ENCODE data around the gene PPP2R2D.

DNA sequence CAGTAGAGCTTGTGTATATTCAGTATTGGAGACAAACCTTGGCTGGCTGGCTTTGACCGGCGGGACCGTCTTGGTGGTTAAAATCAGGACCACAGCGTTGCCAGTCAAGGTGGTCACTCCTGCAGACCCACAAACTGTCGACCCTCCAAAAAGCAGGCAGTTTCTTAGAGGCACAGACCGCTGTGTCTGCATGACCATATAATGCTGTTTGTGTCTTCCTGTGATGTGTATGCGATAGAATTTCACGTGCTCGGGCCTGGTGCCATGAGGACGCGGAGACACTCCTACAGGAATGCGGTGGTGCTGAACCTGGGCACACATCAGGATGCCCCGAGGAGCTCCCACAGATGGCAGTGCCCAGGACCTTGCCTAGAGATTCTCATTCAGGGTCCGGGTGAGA lies 46.1 kb downstream of the PPP2R2D start:
- TF ChIP-seq, protein P1, sequence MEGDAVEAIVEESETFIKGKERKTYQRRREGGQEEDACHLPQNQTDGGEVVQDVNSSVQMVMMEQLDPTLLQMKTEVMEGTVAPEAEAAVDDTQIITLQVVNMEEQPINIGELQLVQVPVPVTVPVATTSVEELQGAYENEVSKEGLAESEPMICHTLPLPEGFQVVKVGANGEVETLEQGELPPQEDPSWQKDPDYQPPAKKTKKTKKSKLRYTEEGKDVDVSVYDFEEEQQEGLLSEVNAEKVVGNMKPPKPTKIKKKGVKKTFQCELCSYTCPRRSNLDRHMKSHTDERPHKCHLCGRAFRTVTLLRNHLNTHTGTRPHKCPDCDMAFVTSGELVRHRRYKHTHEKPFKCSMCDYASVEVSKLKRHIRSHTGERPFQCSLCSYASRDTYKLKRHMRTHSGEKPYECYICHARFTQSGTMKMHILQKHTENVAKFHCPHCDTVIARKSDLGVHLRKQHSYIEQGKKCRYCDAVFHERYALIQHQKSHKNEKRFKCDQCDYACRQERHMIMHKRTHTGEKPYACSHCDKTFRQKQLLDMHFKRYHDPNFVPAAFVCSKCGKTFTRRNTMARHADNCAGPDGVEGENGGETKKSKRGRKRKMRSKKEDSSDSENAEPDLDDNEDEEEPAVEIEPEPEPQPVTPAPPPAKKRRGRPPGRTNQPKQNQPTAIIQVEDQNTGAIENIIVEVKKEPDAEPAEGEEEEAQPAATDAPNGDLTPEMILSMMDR (conservative IDR thresholded peaks at IDR 0.05 in 1 of 2, IDR thresholded peaks at IDR 0.05 in 1 of 2; ENCODE audit: extremely low read depth in 1 of 2, insufficient read depth in 1 of 2, low read depth in 1 of 2, low read length in 2 of 2), result no peak
- TF ChIP-seq EZH2 (IDR thresholded peaks at IDR 0.05; ENCODE audit: borderline replicate concordance, low read length), result no peak
